Naive thymus-derived CD4-positive, alpha-beta T cell (primary cell): ENCODE results near the gene PITPNM3. TPM values are rescaled to one million over a fixed set of nuclear protein-coding genes. Genes with fewer than 3 reads are reported as not detected.

Experiments used
- ATAC-seq: fragments of 150-1000 bp; cut with Tn5 transposase; 2 replicates; pipeline ENCODE4 v1.10.0; 2021; ENCODE audit warnings: mild to moderate bottlenecking, moderate library complexity
- CTCF ChIA-PET: fragments of 350-600 bp; sonication (Branson Sonifier 250); formaldehyde crosslinking; loops from one replicate; lab custom pipeline; 2021; ENCODE audit warnings: antibody characterized with exemption; lab: Charles Lee
- POLR2A ChIA-PET: fragments of 350-600 bp; sonication (Branson Sonifier 250); formaldehyde crosslinking; loops from one replicate; lab custom pipeline; 2021; ENCODE audit warnings: antibody characterized with exemption, inconsistent platforms; lab: Charles Lee
- DNase-seq, 9 donors: peaks; one replicate each; pipeline versions ENCODE4 v3.0.0 to v3.0.0-alpha.2; 2020 to 2022; ENCODE audit warnings: mixed read lengths in 1 of 9
- H3K27ac ChIP-seq: one replicate; pipeline ENCODE4 v1.7.0; 2013; ENCODE audit warnings: mild to moderate bottlenecking, low read depth, low read length, moderate library complexity
- H3K27me3 ChIP-seq, 2 donors: one replicate each; pipeline ENCODE4 v1.7.0; 2013; ENCODE audit warnings: low read length in 2 of 2, mild to moderate bottlenecking in 2 of 2, moderate library complexity in 2 of 2; ENCODE audit not compliant: control insufficient read depth in 2 of 2, insufficient read depth in 2 of 2
- H3K36me3 ChIP-seq, 3 experiments: 1 replicate in 2 of 3; 2 replicates in 1 of 3; pipeline ENCODE4 v1.7.0; 2013; ENCODE audit warnings: low read length in 3 of 3, mild to moderate bottlenecking in 3 of 3, moderate library complexity in 1 of 3; ENCODE audit not compliant: insufficient read depth in 3 of 3, control insufficient read depth in 2 of 3
- H3K4me1 ChIP-seq, 2 donors: one replicate each; pipeline ENCODE4 v1.7.0; 2013; ENCODE audit warnings: low read length in 2 of 2, mild to moderate bottlenecking in 2 of 2, moderate library complexity in 1 of 2; ENCODE audit not compliant: control insufficient read depth in 2 of 2, insufficient read depth in 2 of 2
- H3K4me3 ChIP-seq: 2 replicates; pipeline ENCODE4 v1.7.0; 2013; ENCODE audit warnings: mild to moderate bottlenecking, low read length
- H3K9me3 ChIP-seq, 3 experiments: 1 replicate in 2 of 3; 2 replicates in 1 of 3; pipeline ENCODE4 v1.7.0; 2013; ENCODE audit warnings: low read length in 3 of 3; ENCODE audit not compliant: control insufficient read depth in 2 of 3
- H3K27ac Mint-ChIP-seq, 9 donors: one replicate each; pipeline ENCODE4 v1.8.0; 2020 to 2022; ENCODE audit warnings: mixed read lengths in 9 of 9, mild to moderate bottlenecking in 8 of 9, moderate library complexity in 5 of 9, inconsistent platforms in 2 of 9
- H3K27me3 Mint-ChIP-seq, 5 donors: one replicate each; pipeline ENCODE4 v1.8.0; 2021 to 2022; ENCODE audit warnings: mixed read lengths in 5 of 5, mild to moderate bottlenecking in 1 of 5
- H3K36me3 Mint-ChIP-seq, 5 donors: one replicate each; pipeline ENCODE4 v1.8.0; 2020 to 2022; ENCODE audit warnings: mixed read lengths in 5 of 5, mild to moderate bottlenecking in 3 of 5, inconsistent platforms in 1 of 5
- H3K4me1 Mint-ChIP-seq, 7 donors: one replicate each; pipeline ENCODE4 v1.8.0; 2020 to 2022; ENCODE audit warnings: mixed read lengths in 7 of 7, mild to moderate bottlenecking in 3 of 7, inconsistent platforms in 1 of 7
- H3K4me3 Mint-ChIP-seq, 10 donors: one replicate each; pipeline ENCODE4 v1.8.0; 2020 to 2022; ENCODE audit warnings: mild to moderate bottlenecking in 10 of 10, mixed read lengths in 10 of 10, moderate library complexity in 6 of 10, inconsistent platforms in 2 of 10
- H3K9me3 Mint-ChIP-seq, 11 donors: one replicate each; pipeline ENCODE4 v1.8.0; 2020 to 2022; ENCODE audit warnings: mixed read lengths in 11 of 11, mild to moderate bottlenecking in 4 of 11, inconsistent platforms in 1 of 11, moderate library complexity in 1 of 11
- intact Hi-C, 2 donors: fragments of 100-400 bp; cut with micrococcal nuclease; formaldehyde crosslinking; loops; one replicate each; pipeline ENCODE4 v1.15.1; 2023
- polyA plus RNA-seq, 2 donors: library from polyadenylated mRNA; unstranded; fragments of 300-500 nt; fragmentation: Illumina TruSeq; gene quantifications; one replicate each; pipeline ENCODE4 v1.2.3, GENCODE V29; 2021
- total RNA-seq, 6 experiments: library from RNA in 5 of 6; stranded (reverse) in 5 of 6; gene quantifications; 1 replicate in 5 of 6; 2 replicates in 1 of 6; pipeline ENCODE4 v1.2.3 and lab custom pipeline; 2021 to 2026

The PITPNM3 gene
- total and polyA plus RNA-seq, 7 experiments from 2014 or later, result 0.04 to 0.58 (median 0.50) TPM; not detected in 1

- H3K4me1 ChIP-seq, result no peaks in the 10 kb centered on the region
- Mint-ChIP-seq H3K36me3 (no peaks in the 10 kb centered on the region), H3K9me3 (no peaks in the 10 kb centered on the region), H3K4me1 (peaks cover 4 to 19% (median 10%) of the 10 kb centered on the region in 7 donors), H3K4me3 (no peak overlapping the region), H3K27me3 (peaks cover 0 to 6% (median 0%) of the 10 kb centered on the region in 5 donors), H3K27ac (no peak overlapping the region)
- ATAC-seq (no peak), DNase-seq (no peak)
- H3K36me3 ChIP-seq, result no peaks in the 10 kb centered on the region
- intact Hi-C loops, result no loop called here
- no peak overlapping the region for H3K4me3 ChIP-seq
- ChIA-PET CTCF (no interaction called here), POLR2A (no interaction called here)
- H3K27me3 ChIP-seq, result no peaks in the 10 kb centered on the region
- H3K9me3 ChIP-seq, result no peaks in the 10 kb centered on the region
- H3K27ac ChIP-seq, result no peak overlapping the region
Measured at GRCh38 chr17:6461246-6461645, 95.1 kb downstream of the PITPNM3 start.

GRCh38 chr17:6460531-6461161 lies 95.7 kb downstream of the PITPNM3 start:
- peaks cover 6 to 19% (median 11%) of the 10 kb centered on the region in 7 donors for H3K4me1 Mint-ChIP-seq
- ChIA-PET POLR2A (no interaction called here), CTCF (interaction anchor here (1.1 kb wide), 1 partner anchor 12 kb away, joined by 4 read pairs; no protein-coding TSS in a partner anchor)
- ATAC-seq (no peak), DNase-seq (no peak)
- intact Hi-C loops, result no loop called here
- H3K4me3 ChIP-seq, result no peak overlapping the region
- H3K27ac Mint-ChIP-seq, result peak overlapping the region in 2 of 9 donors; percentile 4 to 76
- no peaks in the 10 kb centered on the region for H3K27me3 ChIP-seq
- H3K36me3 ChIP-seq, result no peaks in the 10 kb centered on the region
- no peaks in the 10 kb centered on the region for H3K36me3 Mint-ChIP-seq
- H3K9me3 ChIP-seq, result no peaks in the 10 kb centered on the region
- H3K27ac ChIP-seq, result no peak overlapping the region
- peaks cover 0 to 8% (median 0%) of the 10 kb centered on the region in 5 donors for H3K27me3 Mint-ChIP-seq
- no peaks in the 10 kb centered on the region for H3K4me1 ChIP-seq
- no peaks in the 10 kb centered on the region for H3K9me3 Mint-ChIP-seq
- H3K4me3 Mint-ChIP-seq, result no peak overlapping the region

GRCh38 chr17:6458460-6458950 lies 97.8 kb downstream of the PITPNM3 start:
- Mint-ChIP-seq H3K4me1 (peaks cover 7 to 24% (median 20%) of the 10 kb centered on the region in 7 donors), H3K36me3 (no peaks in the 10 kb centered on the region), H3K27ac (no peak overlapping the region), H3K4me3 (no peak overlapping the region), H3K27me3 (peaks cover 0 to 20% (median 0%) of the 10 kb centered on the region in 5 donors), H3K9me3 (no peaks in the 10 kb centered on the region)
- ChIA-PET POLR2A (no interaction called here), CTCF (no interaction called here)
- no peak for DNase-seq
- no peak overlapping the region for H3K27ac ChIP-seq
- H3K36me3 ChIP-seq, result no peaks in the 10 kb centered on the region
- H3K4me3 ChIP-seq, result no peak overlapping the region
- H3K27me3 ChIP-seq, result no peaks in the 10 kb centered on the region
- no peak for ATAC-seq
- peaks cover 0 to 8% of the 10 kb centered on the region in 2 donors for H3K4me1 ChIP-seq
- H3K9me3 ChIP-seq, result no peaks in the 10 kb centered on the region
- intact Hi-C loops, result no loop called here

- Mint-ChIP-seq H3K27me3 (peaks cover 0 to 25% (median 0%) of the 10 kb centered on the region in 5 donors), H3K9me3 (no peaks in the 10 kb centered on the region), H3K36me3 (no peaks in the 10 kb centered on the region), H3K4me1 (peaks cover 9 to 30% (median 25%) of the 10 kb centered on the region in 7 donors), H3K27ac (no peak overlapping the region), H3K4me3 (no peak overlapping the region)
- Histone ChIP-seq H3K27ac (no peak overlapping the region), H3K4me1 (peaks cover 0 to 8% of the 10 kb centered on the region in 2 donors), H3K9me3 (no peaks in the 10 kb centered on the region), H3K4me3 (no peak overlapping the region), H3K27me3 (no peaks in the 10 kb centered on the region), H3K36me3 (no peaks in the 10 kb centered on the region)
- intact Hi-C loops, result no loop called here
- ChIA-PET CTCF (no interaction called here), POLR2A (no interaction called here)
- no peak for DNase-seq
- ATAC-seq, result no peak
Measured at GRCh38 chr17:6457688-6458459, 98.5 kb downstream of the PITPNM3 start.

GRCh38 chr17:6456914-6457687 lies 99.3 kb downstream of the PITPNM3 start:
- CTCF ChIA-PET, result no interaction called here

GRCh38 chr17:6456321-6456720 lies 100.0 kb downstream of the PITPNM3 start:
- Mint-ChIP-seq H3K27me3 (peaks cover 0 to 27% (median 0%) of the 10 kb centered on the region in 5 donors), H3K4me1 (peaks cover 7 to 32% (median 27%) of the 10 kb centered on the region in 7 donors), H3K9me3 (no peaks in the 10 kb centered on the region), H3K27ac (peak overlapping the region in 8 of 9 donors; percentile 51 to 92 (median 72)), H3K36me3 (peaks cover 0 to 2% (median 0%) of the 10 kb centered on the region in 5 donors), H3K4me3 (peak overlapping the region in 8 of 10 donors; percentile 12 to 59 (median 32))
- CTCF ChIA-PET, result no interaction called here
- no peak overlapping the region for H3K27ac ChIP-seq
- POLR2A ChIA-PET, result interaction anchor here (1.9 to 2.1 kb wide), 2 partner anchors 11 to 872 kb away, joined by 6 to 9 read pairs; partner anchors contain the start of genes NLRP1 and PIMREG
- no peak overlapping the region for H3K4me3 ChIP-seq
- no peak for ATAC-seq
- H3K9me3 ChIP-seq, result no peaks in the 10 kb centered on the region
- no peaks in the 10 kb centered on the region for H3K36me3 ChIP-seq
- H3K27me3 ChIP-seq, result no peaks in the 10 kb centered on the region
- H3K4me1 ChIP-seq, result peaks cover 0 to 8% of the 10 kb centered on the region in 2 donors
- DNase-seq, result no peak
- intact Hi-C loops, result no loop called here

More at GRCh38 chr17:6456914-6457687, 99.3 kb downstream of the PITPNM3 start:
- H3K36me3 Mint-ChIP-seq, result peaks cover 0 to 2% (median 0%) of the 10 kb centered on the region in 5 donors
- no peaks in the 10 kb centered on the region for H3K9me3 Mint-ChIP-seq
- ATAC-seq (no peak), DNase-seq (no peak)
- no peaks in the 10 kb centered on the region for H3K36me3 ChIP-seq
- H3K4me3 Mint-ChIP-seq, result peak overlapping the region in 4 of 10 donors; percentile 26 to 61 (median 44)
- peaks cover 0 to 8% of the 10 kb centered on the region in 2 donors for H3K4me1 ChIP-seq
- H3K4me3 ChIP-seq, result no peak overlapping the region
- peaks cover 0 to 27% (median 0%) of the 10 kb centered on the region in 5 donors for H3K27me3 Mint-ChIP-seq
- H3K27ac Mint-ChIP-seq, result peak overlapping the region in 8 of 9 donors; percentile 48 to 92 (median 68)
- intact Hi-C loops, result no loop called here
- no peaks in the 10 kb centered on the region for H3K9me3 ChIP-seq
- H3K4me1 Mint-ChIP-seq, result peaks cover 11 to 34% (median 27%) of the 10 kb centered on the region in 7 donors
- no peak overlapping the region for H3K27ac ChIP-seq
- POLR2A ChIA-PET, result no interaction called here
- no peaks in the 10 kb centered on the region for H3K27me3 ChIP-seq
